ENCODE measurements around the gene ESPL1.

Gene ESPL1

DNA sequence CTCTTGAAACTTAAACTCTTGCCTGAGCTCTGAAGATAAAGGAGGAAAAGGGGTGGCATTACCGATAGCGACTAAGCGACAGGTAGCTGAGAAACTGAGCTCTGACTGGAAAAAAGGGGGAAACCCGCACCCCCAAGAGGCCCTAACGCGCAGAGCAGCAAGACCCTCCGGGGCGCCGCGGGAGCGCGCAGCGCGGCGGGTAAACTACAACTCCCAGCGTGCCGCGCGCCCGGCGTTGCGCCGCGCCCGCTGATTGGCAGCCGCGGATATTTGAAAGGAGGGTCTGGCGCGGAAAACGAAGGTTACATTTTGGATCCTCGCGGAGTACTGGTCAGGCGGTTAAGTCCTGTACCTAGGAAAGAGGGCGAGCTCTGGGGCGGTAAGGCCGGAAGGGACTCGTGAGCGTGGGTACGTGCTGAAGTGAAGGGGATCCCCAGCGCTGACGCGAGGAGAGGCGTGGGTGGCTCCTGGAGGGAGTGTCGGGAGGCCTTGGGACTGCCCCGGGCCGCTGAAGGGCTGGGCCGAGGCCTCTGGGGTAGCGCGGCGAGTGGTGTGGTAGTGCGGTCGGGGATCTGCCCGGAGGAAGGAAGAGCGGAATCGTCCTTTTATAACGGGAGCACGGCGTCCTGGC, at the start of gene ESPL1:
TSS of gene ESPL1 (plus strand) at position 301 of the 631 bp plus-strand sequence. CDS start 468 bp downstream, outside the sequence.
- TF ChIP-seq, protein P1, sequence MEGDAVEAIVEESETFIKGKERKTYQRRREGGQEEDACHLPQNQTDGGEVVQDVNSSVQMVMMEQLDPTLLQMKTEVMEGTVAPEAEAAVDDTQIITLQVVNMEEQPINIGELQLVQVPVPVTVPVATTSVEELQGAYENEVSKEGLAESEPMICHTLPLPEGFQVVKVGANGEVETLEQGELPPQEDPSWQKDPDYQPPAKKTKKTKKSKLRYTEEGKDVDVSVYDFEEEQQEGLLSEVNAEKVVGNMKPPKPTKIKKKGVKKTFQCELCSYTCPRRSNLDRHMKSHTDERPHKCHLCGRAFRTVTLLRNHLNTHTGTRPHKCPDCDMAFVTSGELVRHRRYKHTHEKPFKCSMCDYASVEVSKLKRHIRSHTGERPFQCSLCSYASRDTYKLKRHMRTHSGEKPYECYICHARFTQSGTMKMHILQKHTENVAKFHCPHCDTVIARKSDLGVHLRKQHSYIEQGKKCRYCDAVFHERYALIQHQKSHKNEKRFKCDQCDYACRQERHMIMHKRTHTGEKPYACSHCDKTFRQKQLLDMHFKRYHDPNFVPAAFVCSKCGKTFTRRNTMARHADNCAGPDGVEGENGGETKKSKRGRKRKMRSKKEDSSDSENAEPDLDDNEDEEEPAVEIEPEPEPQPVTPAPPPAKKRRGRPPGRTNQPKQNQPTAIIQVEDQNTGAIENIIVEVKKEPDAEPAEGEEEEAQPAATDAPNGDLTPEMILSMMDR (IDR thresholded peaks at IDR 0.05; ENCODE audit: borderline replicate concordance, control extremely low read depth, extremely low read depth, insufficient read depth, missing control alignments), result no peak
- peak; percentile 94 for DNase-seq (ENCODE audit: low spot score)
- in situ Hi-C loops (cut with MboI; ENCODE audit: low sequenced_read_pairs, unreplicated experiment), result no loop called here

DNA sequence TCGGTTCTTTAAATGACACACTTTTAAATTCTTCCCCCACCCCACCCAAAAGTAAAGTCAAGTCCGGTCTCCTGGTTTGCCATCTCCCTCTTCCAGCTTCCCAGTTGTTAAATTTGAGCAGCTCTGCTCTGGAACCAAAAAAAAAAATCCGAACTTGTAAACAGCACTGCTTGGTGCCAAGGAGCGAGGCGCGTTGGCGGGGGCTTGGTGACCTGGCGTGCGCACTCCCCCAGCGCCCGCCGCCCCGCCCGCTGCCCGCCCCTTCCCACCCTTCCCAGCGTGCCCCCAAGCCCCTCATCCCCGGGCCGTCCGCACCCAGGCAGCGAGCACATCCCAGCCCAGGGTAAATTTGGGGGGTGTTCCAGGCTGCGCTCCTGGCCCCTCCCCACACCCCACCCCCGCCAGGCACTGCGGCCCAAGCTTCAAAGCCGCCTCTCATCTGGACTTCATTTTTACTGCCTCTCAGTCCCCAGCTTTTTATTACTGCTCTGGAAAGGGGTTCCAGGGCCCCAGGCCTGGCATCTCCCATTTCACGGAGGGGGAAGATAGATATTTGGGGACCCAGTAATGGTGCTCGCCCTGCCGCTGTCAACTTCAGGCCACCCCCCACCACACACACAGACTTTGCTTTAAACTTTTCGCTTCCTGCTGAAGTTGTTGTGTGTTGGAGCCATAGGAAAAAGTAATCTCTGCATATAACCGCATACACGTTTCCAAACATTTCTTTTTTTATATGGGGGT, 49.4 kb upstream of the ESPL1 start:
- no peak for DNase-seq (ENCODE audit: low spot score)
- TF ChIP-seq, protein P1 (IDR thresholded peaks at IDR 0.05; ENCODE audit: borderline replicate concordance, control extremely low read depth, extremely low read depth, insufficient read depth, missing control alignments), result no peak
- in situ Hi-C loops (cut with MboI; ENCODE audit: low sequenced_read_pairs, unreplicated experiment), result no loop called here

DNA sequence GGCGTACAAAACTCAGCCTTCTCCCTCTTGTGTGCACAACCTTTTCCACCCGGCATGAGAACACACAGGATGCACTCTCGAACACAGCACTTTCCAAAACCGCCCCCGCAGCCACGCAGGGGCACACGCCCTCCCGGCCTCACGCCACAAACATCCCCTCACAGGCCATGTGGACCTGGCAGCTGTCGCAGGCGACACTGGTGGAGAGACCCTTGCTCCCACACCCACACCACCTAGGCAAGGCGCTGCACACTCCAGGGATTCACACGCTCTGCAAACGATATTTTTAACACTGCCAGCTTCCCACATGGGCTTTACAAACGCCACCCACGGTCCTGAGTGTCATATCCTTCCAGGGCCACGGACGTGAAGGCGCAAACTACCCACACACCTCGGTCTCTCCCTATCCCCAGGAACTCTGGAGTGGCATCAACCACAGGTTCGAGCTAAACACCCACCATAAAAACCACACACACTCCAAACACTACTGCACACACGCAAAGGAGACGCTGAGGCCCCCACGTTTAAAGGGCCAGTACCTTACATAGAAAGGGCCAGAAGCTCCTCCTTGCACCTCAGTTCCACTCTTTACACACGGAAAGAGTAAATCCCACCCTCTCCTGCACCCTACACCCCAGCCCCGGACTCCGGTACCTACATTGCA, 48.7 kb upstream of the ESPL1 start:
- DNase-seq (ENCODE audit: low spot score), result peak; percentile 74
- in situ Hi-C loops (cut with MboI; ENCODE audit: low sequenced_read_pairs, unreplicated experiment), result no loop called here
- TF ChIP-seq, protein P1 (IDR thresholded peaks at IDR 0.05; ENCODE audit: borderline replicate concordance, control extremely low read depth, extremely low read depth, insufficient read depth, missing control alignments), result no peak

DNA sequence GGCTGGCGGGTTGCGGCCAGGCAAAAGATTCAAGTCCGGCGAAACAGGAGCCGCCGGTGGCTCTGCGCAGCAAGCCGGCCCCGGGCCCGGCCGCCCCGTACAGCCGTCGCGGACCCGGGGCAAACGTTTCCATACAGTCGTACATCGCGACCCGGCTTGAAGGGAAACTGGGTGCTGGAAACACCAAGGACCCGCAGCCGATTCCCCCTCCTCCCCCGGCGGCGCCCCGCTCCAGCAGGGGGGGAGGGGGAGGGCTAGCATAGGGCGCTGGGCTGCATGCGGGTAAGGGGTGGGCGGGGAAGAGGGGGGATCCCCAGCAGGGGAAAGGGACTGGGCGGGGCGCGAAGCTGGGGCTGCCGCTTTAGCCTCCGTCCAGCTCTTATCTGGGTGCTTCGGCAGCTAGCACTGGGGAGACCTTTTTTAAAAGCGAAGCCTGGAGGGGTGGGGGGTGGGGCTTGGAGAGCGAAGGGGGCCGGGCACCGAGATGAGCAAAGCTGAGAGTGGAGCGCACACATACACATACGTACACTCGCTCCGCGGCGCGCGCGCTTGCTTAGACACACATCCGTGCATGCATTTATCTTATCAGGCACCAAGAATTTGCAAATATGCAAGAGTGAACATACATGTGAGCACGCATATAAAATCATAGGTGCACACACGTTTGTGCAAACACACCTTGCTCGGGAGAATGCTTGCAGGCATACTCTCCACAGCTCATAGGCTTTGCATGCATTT, 48.0 kb upstream of the ESPL1 start:
- TF ChIP-seq, protein P1 (IDR thresholded peaks at IDR 0.05; ENCODE audit: borderline replicate concordance, control extremely low read depth, extremely low read depth, insufficient read depth, missing control alignments), result no peak
- DNase-seq (ENCODE audit: low spot score), result peak; percentile 92
- in situ Hi-C loops (cut with MboI; ENCODE audit: low sequenced_read_pairs, unreplicated experiment), result no loop called here

DNA sequence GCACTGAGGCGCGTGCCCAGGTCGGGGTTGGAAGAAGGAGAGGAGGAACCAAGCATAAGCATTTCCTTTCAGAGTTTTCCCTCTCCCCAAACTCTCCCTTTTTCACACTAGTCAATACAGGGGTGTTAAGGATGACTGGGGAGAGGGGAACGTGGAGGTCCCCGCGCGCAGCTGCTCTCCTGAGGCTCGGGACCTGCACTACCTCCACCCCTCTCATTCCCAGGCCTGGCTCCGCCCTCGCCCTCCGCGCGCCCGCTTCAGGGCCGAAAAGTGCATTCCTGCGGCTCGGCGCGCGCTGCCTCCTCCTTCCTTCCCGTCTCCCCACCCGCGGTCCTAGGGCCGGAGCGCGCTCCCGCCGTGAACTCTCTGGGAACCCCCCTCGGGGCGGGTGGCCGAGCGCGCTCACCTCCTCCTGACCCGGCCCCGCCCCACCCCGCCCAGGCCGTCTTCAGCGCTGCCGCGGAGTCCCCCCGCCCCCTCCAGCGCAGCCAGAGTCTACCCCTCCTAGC, 47.4 kb upstream of the ESPL1 start:
- in situ Hi-C loops (cut with MboI; ENCODE audit: low sequenced_read_pairs, unreplicated experiment), result no loop called here
- TF ChIP-seq, protein P1 (IDR thresholded peaks at IDR 0.05; ENCODE audit: borderline replicate concordance, control extremely low read depth, extremely low read depth, insufficient read depth, missing control alignments), result no peak
- DNase-seq (ENCODE audit: low spot score), result peak; percentile 96
